Lower leg skin (tissue), 4 donors: ENCODE results near the gene GRIK5. TPM values are rescaled to one million over a fixed set of nuclear protein-coding genes. Genes with fewer than 3 reads are reported as not detected.

Experiments
- DNase-seq, 2 donors: peaks; one replicate each; pipeline ENCODE4 v3.0.0-alpha.2; 2019; ENCODE audit warnings: low spot score in 2 of 2
- H3K4me3 ChIP-seq: fragments of 200-600 bp; sonication (generic); 2 replicates; pipeline ENCODE4 v1.5.1; 2017; ENCODE audit warnings: mild to moderate bottlenecking, low read depth; ENCODE audit not compliant: poor library complexity, severe bottlenecking
- CTCF ChIP-seq, 3 donors: fragments of 450-650 bp; IDR thresholded peaks; one replicate each; pipeline ENCODE4 v1.5.1; 2016; ENCODE audit warnings: antibody characterized with exemption in 3 of 3, mild to moderate bottlenecking in 3 of 3, moderate library complexity in 2 of 3
- POLR2A ChIP-seq, 2 donors: fragments of 450-650 bp; IDR thresholded peaks; one replicate each; pipeline ENCODE4 v1.6.1; 2016 to 2017; ENCODE audit warnings: antibody characterized with exemption in 2 of 2, mild to moderate bottlenecking in 1 of 2, moderate library complexity in 1 of 2
- WGBS, 2 donors: methylation state at CpG; one replicate each; pipeline ENCODE4 v1.1.5; 2018; 5-methylcytosine and 5-hydroxymethylcytosine counted together
- intact Hi-C: fragments of 100-400 bp; cut with DNase I; formaldehyde crosslinking; loops from one replicate; pipeline ENCODE4 v1.15.0; 2023; ENCODE audit warnings: low total_unique reads
- total RNA-seq, 4 donors: library from RNA; depleted of rRNA; stranded (reverse); fragments of >200 nt; gene quantifications; one replicate each; pipeline ENCODE4 v1.1.0, GENCODE V29; 2016

Gene GRIK5
- 1 to 10 TPM in 1 of 4 donors, under 1 TPM in 3; 0.11 to 1.4 (median 0.82) TPM for total RNA-seq

- no peak for TF ChIP-seq POLR2A (IDR thresholded peaks at IDR 0.05)
- 24% methylated on average over 28 to 29 of the region's 29 CpGs for WGBS, 2 donors
- DNase-seq = no peak
- intact Hi-C loops = no loop called here
- H3K4me3 ChIP-seq = no peak within 1 kb of the TSS
Measured at GRCh38 chr19:42069619-42070351, at the start of gene GRIK5. TSS of gene GRIK5 (minus strand) at chr19:42070206. CDS start at chr19:42065770, 4,436 bp downstream.

GRCh38 chr19:42117076-42117475, 47.1 kb upstream of the GRIK5 start:
- H3K4me3 ChIP-seq = no peak overlapping the region
- TF ChIP-seq POLR2A (IDR thresholded peaks at IDR 0.05) (no peak), CTCF (IDR thresholded peaks at IDR 0.05) (no peak)
- WGBS, 2 donors = 85 to 96% methylated on average over 6 of the region's 6 CpGs
- no peak for DNase-seq
- intact Hi-C loops = no loop called here

- TF ChIP-seq POLR2A (IDR thresholded peaks at IDR 0.05) (no peak), CTCF (IDR thresholded peaks at IDR 0.05) (no peak)
- no peak for DNase-seq
- intact Hi-C loops = no loop called here
- H3K4me3 ChIP-seq = no peak overlapping the region
- 91 to 93% methylated on average over 20 of the region's 20 CpGs for WGBS, 2 donors
Measured at GRCh38 chr19:42116308-42117075, 46.5 kb upstream of the GRIK5 start.

GRCh38 chr19:42115705-42116104, 45.7 kb upstream of the GRIK5 start:
- no peak for TF ChIP-seq CTCF (IDR thresholded peaks at IDR 0.05)
- TF ChIP-seq POLR2A (IDR thresholded peaks at IDR 0.05) = no peak
- no peak overlapping the region for H3K4me3 ChIP-seq
- WGBS, 2 donors = 83 to 90% methylated on average over 4 of the region's 4 CpGs
- intact Hi-C loops = no loop called here
- DNase-seq = no peak

- no peak overlapping the region for H3K4me3 ChIP-seq
- intact Hi-C loops = no loop called here
- no peak for DNase-seq
- 67 to 75% methylated on average over 4 of the region's 4 CpGs for WGBS, 2 donors
- TF ChIP-seq POLR2A (IDR thresholded peaks at IDR 0.05) (no peak), CTCF (IDR thresholded peaks at IDR 0.05) (no peak)
Measured at GRCh38 chr19:42115219-42115618, 45.2 kb upstream of the GRIK5 start.

GRCh38 chr19:42114412-42114811, 44.4 kb upstream of the GRIK5 start:
- H3K4me3 ChIP-seq = no peak overlapping the region
- WGBS, 2 donors = 69% methylated on average over 7 of the region's 7 CpGs
- no peak for DNase-seq
- intact Hi-C loops = no loop called here
- no peak for TF ChIP-seq CTCF (IDR thresholded peaks at IDR 0.05)
- TF ChIP-seq POLR2A (IDR thresholded peaks at IDR 0.05) = no peak
